ENCODE data around the gene ENOPH1.

- no peak for TF ChIP-seq EZH2 (IDR thresholded peaks at IDR 0.05; ENCODE audit: low read length)
- TF ChIP-seq CTCF (optimal IDR thresholded peaks at IDR 0.05 in 1 of 3, IDR thresholded peaks at IDR 0.05 in 1 of 3, conservative IDR thresholded peaks at IDR 0.05 in 1 of 3; ENCODE audit: extremely low read depth in 1 of 3, insufficient read depth in 2 of 3, low read length in 3 of 3) = no peak
These were observed 58.7 kb downstream of the ENOPH1 start for GRCh38 chr4:82489076-82489475.
